GM19035 (cell line): ENCODE measurements around the gene MN1.

ENCODE experiments used
- ATAC-seq: cut with Tn5 transposase; IDR thresholded peaks from one replicate; pipeline ENCODE4 v1.9.1; 2021; ENCODE audit not compliant: unreplicated experiment

The MN1 gene

GRCh38 chr22:27801616-27802345 is at the start of gene MN1:
MN1 (minus strand) TSS chr22:27801756; CDS start chr22:27800543, 1,213 bp downstream.
- ATAC-seq, result no peak

- no peak for ATAC-seq
Observed at GRCh38 chr22:27850000-27850521, 48.5 kb upstream of the MN1 start.

- no peak for ATAC-seq
Observed at GRCh38 chr22:27848005-27848404, 46.4 kb upstream of the MN1 start.

- no peak for ATAC-seq
Observed at GRCh38 chr22:27846910-27847309, 45.4 kb upstream of the MN1 start.

GRCh38 chr22:27846248-27846757 is 44.7 kb upstream of the MN1 start:
- ATAC-seq, result no peak

GRCh38 chr22:27845644-27846043 is 44.1 kb upstream of the MN1 start:
- ATAC-seq, result no peak

GRCh38 chr22:27844656-27845591 is 43.4 kb upstream of the MN1 start:
- ATAC-seq, result no peak

GRCh38 chr22:27844256-27844655 is 42.7 kb upstream of the MN1 start:
- no peak for ATAC-seq

- no peak for ATAC-seq
Observed at GRCh38 chr22:27843441-27843840, 41.9 kb upstream of the MN1 start.

- ATAC-seq, result no peak
Observed at GRCh38 chr22:27842669-27843431, 41.3 kb upstream of the MN1 start.

GRCh38 chr22:27842201-27842600 is 40.6 kb upstream of the MN1 start:
- no peak for ATAC-seq

- no peak for ATAC-seq
Observed at GRCh38 chr22:27840436-27840835, 38.9 kb upstream of the MN1 start.

- no peak for ATAC-seq
Observed at GRCh38 chr22:27839057-27839660, 37.6 kb upstream of the MN1 start.

- no peak for ATAC-seq
Observed at GRCh38 chr22:27836181-27836580, 34.6 kb upstream of the MN1 start.

- ATAC-seq, result no peak
Observed at GRCh38 chr22:27835446-27835845, 33.9 kb upstream of the MN1 start.

GRCh38 chr22:27834364-27835185 is 33.0 kb upstream of the MN1 start:
- ATAC-seq, result no peak

- ATAC-seq, result no peak
Observed at GRCh38 chr22:27833803-27834202, 32.2 kb upstream of the MN1 start.

GRCh38 chr22:27832606-27833005 is 31.1 kb upstream of the MN1 start:
- ATAC-seq, result no peak

GRCh38 chr22:27829620-27830019 is 28.1 kb upstream of the MN1 start:
- ATAC-seq, result no peak
